ENCODE data around the gene DMTF1.
"Not testable (repeated sequence)": the region's sequence is repeated elsewhere in the genome, so short reads cannot be mapped to it uniquely, and the experiment has no call there.

DMTF1 gene

DNA sequence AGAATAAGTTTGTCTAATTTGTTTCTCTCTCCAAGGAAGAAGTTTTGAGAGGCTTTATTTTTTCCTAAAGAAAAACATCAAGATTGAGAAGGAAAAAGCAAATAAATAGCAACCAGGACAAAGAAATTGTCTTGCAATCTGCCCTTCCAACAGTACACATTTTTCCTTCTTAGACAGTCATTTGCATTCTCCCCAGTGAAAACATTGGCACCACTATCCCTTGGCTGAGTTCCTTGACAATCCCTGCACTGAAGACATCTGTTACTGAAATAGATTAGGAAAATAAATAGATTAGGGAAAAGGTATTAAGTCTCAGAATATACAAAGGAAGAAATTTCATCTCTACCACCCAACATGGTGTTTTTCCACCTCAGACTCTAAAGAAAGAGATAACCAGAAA, 79.5 kb downstream of the DMTF1 start:
- no peak for DNase-seq

DNA sequence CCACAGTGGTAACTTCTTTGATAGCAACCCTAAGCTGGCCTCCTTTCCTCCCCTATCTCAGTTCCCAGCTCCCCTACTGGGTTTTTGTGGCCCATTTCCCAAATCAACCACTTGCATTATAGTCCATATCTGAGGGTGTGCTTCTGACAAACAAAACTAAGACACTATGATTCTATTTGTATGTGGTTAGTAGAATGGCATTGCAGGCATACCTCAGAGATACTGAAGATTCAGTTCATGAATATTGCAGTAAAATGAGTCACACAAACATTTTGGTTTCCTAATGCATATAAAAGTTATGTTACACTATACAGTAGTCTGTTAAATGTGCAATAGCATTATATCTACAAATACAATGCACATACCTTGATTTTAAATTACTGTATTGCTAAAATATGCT, 82.7 kb downstream of the DMTF1 start:
- DNase-seq, result no peak

DNA sequence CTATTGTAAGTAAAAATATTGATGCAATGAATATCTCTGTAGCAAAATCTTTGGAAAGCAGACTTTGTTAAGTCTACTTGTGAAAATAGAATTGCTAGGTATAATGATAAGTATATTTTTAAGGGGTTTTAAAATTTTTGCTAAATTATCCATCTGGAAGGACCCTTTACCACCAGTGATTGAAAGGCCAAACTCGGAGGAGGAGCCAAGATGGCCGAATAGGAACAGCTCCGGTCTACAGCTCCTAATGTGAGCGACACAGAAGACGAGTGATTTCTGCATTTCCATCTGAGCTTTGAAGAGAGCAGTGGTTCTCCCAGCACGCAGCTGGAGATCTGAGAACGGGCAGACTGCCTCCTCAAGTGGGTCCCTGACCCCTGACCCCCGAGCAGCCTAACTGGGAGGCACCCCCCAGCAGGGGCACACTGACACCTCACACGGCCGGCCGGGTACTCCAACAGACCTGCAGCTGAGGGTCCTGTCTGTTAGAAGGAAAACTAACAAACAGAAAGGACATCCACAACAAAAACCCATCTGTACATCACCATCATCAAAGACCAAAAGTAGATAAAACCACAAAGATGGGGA, 86.3 kb downstream of the DMTF1 start:
- not testable (repeated sequence) for DNase-seq

DNA sequence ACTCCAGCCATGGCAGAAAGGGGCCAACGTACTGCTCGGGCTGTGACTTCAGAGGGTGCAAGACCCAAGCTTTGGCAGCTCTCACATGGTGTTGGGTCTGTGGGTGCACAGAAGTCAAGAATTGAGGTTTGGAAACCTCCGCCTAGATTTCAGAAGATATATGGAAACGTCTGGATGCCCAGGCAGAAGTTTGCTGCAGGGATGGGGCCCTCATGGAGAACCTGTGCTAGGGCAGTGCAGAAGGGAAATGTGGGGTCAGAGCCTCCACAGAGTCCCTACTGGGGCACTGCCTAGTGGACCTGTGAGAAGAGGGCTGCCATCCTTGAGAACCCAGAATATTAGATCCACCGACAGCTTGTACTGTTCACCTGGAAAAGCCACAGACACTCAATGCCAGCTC, 93.4 kb downstream of the DMTF1 start:
- not testable (repeated sequence) for DNase-seq

Measured in NCI-H2107 (cell line).